GM12875 (cell line): ENCODE data around the gene NGB.

Experiments
- H3K4me3 ChIP-seq: one replicate; pipeline ENCODE4 v1.5.1; 2011; ENCODE audit warnings: low read depth, low read length, control low read depth
- CTCF ChIP-seq: IDR thresholded peaks from 2 replicates; pipeline ENCODE4 v1.5.1; 2011; ENCODE audit warnings: low read depth, mild to moderate bottlenecking, control low read depth, inconsistent platforms, low read length, moderate library complexity, borderline replicate concordance; ENCODE audit not compliant: insufficient read depth

The NGB gene

DNA sequence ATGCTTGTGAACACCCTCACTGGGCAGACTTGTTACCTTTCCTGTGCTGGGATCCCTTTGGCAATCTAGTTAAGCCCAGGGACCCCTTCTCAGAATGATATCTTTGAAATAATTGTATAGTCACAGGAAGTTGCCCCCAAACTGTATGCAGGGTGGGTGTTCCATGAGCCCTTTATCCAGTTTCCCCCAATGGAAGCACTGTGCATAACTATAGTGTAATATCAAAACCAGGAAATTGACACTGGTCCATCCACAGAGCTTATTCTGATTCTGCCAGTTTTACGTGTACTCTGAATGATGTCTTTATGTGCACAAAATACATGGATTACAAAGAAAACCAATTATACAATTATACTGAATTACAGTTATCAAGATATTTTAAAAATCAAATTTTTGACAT lies 24.2 kb downstream of the NGB start:
- no peak overlapping the region for H3K4me3 ChIP-seq

GRCh38 chr14:77245820-77246219 lies 25.2 kb downstream of the NGB start:
- no peak overlapping the region for H3K4me3 ChIP-seq
- TF ChIP-seq CTCF, result no peak

More for the DNA sequence above, 24.2 kb downstream of the NGB start:
- no peak for TF ChIP-seq CTCF

DNA sequence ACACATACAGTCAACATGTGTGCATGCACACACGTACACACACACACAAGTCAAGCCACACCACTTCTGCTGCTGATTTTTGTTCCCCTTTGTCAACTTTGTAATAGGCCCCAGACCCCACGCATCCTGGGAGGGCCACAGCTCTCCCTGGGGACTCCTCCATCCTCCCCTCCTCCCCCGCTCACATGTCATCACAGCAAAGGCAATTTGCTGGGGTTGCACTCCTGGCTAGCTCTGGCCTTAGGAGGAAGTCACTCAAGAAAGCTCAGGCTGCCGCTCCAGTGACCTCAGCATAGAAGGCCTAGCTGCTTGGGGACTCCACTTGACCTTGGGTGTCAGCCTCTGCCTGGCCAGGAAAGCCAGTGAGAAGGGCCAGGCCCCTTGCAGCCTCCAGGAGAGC lies 27.2 kb downstream of the NGB start:
- no peak for TF ChIP-seq CTCF
- H3K4me3 ChIP-seq, result no peak overlapping the region

DNA sequence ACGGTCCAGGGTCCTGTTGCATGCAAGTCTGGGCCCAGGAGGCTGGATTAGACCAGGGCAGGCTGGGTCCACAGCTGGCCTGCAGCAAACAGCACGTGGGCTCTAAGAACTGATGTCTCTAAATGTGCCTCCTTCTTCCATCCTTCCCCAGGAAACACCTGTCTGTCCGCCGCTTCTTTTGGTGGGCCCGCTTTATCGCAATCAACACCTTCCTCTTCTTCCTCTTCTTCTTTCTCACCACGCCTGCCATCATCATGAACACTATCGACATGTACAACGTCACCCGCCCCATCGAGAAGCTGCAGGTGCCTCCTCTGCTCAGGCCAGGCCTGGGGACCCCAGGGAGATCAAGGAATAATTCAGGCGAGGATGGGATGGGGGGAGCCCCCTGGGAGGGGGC lies 28.3 kb downstream of the NGB start:
- TF ChIP-seq CTCF, result no peak
- H3K4me3 ChIP-seq, result no peak overlapping the region

DNA sequence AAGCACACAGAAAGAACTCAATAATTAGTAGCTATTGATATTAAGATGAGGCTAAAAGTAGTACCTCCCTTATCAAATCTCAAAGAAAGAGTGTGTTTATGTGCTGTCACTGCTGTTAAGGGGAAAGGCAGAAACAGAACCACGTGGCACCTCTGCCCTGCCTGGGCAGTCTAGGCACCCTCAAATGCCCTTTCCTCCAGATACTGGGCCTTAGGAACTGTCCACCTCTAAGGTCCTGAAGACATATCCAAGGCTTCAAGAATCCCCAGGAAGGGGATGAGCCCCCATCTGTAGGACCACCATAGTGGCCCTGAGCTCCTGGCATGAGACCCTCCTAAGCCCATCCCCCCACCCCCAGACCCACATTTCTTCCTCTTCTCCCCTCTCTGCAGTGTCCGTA lies 29.1 kb downstream of the NGB start:
- no peak for TF ChIP-seq CTCF
- H3K4me3 ChIP-seq, result no peak overlapping the region

DNA sequence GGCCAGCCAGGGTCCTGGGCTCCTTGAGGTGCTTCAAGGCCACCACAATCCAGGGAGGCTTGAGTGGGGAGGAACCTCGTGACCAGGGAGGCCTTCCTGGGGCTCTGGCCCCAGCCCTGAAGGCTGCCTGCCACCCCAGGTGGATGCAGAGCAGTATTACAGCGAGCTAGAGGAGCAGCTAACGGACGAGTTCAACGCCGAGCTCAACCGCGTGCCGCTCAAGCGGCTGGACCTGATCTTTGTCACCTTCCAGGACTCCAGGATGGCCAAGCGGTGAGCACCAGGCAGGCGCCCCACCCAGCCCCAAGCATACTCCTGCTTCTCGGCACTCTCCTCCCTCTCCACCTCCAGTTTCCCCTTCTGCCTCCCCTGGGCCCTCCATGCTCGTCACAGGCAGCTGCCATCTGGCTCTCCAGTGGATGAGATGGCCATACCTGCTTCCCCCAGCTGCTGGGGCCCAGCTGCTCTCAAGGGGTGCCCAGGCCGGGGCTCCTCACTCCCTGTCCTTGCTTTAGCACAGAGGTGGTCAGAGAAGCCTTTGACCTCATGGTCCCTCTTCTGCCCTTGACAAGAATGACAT lies 30.6 kb downstream of the NGB start:
- H3K4me3 ChIP-seq, result no peak overlapping the region
- TF ChIP-seq CTCF, result no peak

DNA sequence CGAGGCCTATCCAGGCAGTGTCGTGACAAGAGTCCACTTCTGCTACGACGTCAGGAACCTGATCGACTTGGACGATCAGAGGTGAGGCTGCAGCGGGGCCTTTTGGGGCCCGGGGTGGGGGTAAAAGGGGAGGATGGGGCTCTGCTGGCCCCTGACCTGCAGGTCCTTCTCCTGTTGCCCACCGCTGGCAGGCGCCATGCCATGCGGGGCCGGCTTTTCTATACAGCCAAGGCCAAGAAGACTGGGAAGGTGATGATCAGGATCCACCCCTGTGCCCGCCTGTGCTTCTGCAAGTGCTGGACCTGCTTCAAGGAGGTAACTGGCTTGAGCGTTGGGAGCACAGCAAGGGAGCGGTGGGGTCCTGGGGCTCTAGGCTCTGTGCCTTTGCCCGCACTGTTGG lies 31.6 kb downstream of the NGB start:
- TF ChIP-seq CTCF, result no peak
- H3K4me3 ChIP-seq, result no peak overlapping the region
